WTC11 (cell line): ENCODE data around the gene SYT13. TPM values are rescaled to one million over a fixed set of nuclear protein-coding genes. Genes with fewer than 3 reads are reported as not detected.

Experiments used
- ATAC-seq: fragments of 200-7000 bp; cut with Tn5 transposase; 2 replicates; pipeline ENCODE4 v1.10.0; 2021; ENCODE audit warnings: mild to moderate bottlenecking, moderate library complexity
- CTCF ChIA-PET: fragments of 300-600 bp; sonication (Branson Sonifier 250); formaldehyde crosslinking; loops from one replicate; lab custom pipeline; 2021; ENCODE audit warnings: antibody characterized with exemption; lab: Charles Lee
- POLR2A ChIA-PET: fragments of 350-600 bp; sonication (Branson Sonifier 250); formaldehyde crosslinking; loops from one replicate; lab custom pipeline; 2021; ENCODE audit warnings: antibody characterized with exemption; lab: Charles Lee
- DNase-seq: peaks from one replicate; pipeline ENCODE4 v3.0.0; 2021; ENCODE audit warnings: low spot score
- H3K27ac Mint-ChIP-seq: 2 replicates; pipeline ENCODE4 v1.8.0; 2021; ENCODE audit warnings: mixed read lengths
- H3K27me3 Mint-ChIP-seq: 2 replicates; pipeline ENCODE4 v1.8.0; 2021; ENCODE audit warnings: low read depth, mild to moderate bottlenecking, moderate library complexity, mixed read lengths
- H3K36me3 Mint-ChIP-seq: 2 replicates; pipeline ENCODE4 v1.8.0; 2021; ENCODE audit warnings: mixed read lengths
- H3K4me1 Mint-ChIP-seq: 2 replicates; pipeline ENCODE4 v1.8.0; 2022; ENCODE audit warnings: mixed read lengths
- H3K4me3 Mint-ChIP-seq: 2 replicates; pipeline ENCODE4 v1.8.0; 2021; ENCODE audit warnings: mild to moderate bottlenecking, moderate library complexity, mixed read lengths
- H3K9me3 Mint-ChIP-seq: 2 replicates; pipeline ENCODE4 v1.8.0; 2021; ENCODE audit warnings: mixed read lengths
- AFF4 ChIP-seq: sonication (generic); formaldehyde crosslinking; IDR thresholded peaks from 2 replicates; pipeline ENCODE4 v1.8.1; 2023; ENCODE audit warnings: mild to moderate bottlenecking, missing genetic modification reagents, borderline replicate concordance
- ATF2 ChIP-seq: sonication (generic); formaldehyde crosslinking; IDR thresholded peaks from 2 replicates; pipeline ENCODE4 v1.8.1; 2022; ENCODE audit warnings: low read depth, missing genetic modification reagents, borderline replicate concordance
- ATF6 ChIP-seq: sonication (generic); formaldehyde crosslinking; IDR thresholded peaks from 2 replicates; pipeline ENCODE4 v1.8.1; 2023; ENCODE audit warnings: mild to moderate bottlenecking, missing genetic modification reagents
- EMX1 ChIP-seq: fragments of 250-450 bp; sonication (Bioruptor Pico); IDR thresholded peaks from 2 replicates; pipeline ENCODE4 v1.8.0; 2021; ENCODE audit warnings: mild to moderate bottlenecking
- IRF1 ChIP-seq: sonication (generic); formaldehyde crosslinking; IDR thresholded peaks from 2 replicates; pipeline ENCODE4 v1.8.0; 2023; ENCODE audit warnings: missing genetic modification reagents
- MAX ChIP-seq: sonication (generic); formaldehyde crosslinking; IDR thresholded peaks from 2 replicates; pipeline ENCODE4 v1.8.0; 2022; ENCODE audit warnings: mild to moderate bottlenecking, missing genetic modification reagents
- MLX ChIP-seq: sonication (generic); formaldehyde crosslinking; IDR thresholded peaks from 2 replicates; pipeline ENCODE4 v1.8.1; 2023; ENCODE audit warnings: mild to moderate bottlenecking, missing genetic modification reagents, moderate library complexity
- NR3C1 ChIP-seq: sonication (generic); formaldehyde crosslinking; conservative IDR thresholded peaks from 2 replicates; pipeline ENCODE4 v1.8.1; 2023; ENCODE audit warnings: low read depth, mild to moderate bottlenecking, missing genetic modification reagents
- TCF7 ChIP-seq: sonication (generic); formaldehyde crosslinking; IDR thresholded peaks from 2 replicates; pipeline ENCODE4 v1.8.0; 2022; ENCODE audit warnings: mild to moderate bottlenecking, low read depth, missing genetic modification reagents, moderate library complexity
- USF1 ChIP-seq: sonication (generic); formaldehyde crosslinking; IDR thresholded peaks from 2 replicates; pipeline ENCODE4 v1.8.0; 2022; ENCODE audit warnings: mild to moderate bottlenecking, missing genetic modification reagents
- ZNF263 ChIP-seq: sonication (generic); formaldehyde crosslinking; IDR thresholded peaks from 2 replicates; pipeline ENCODE4 v1.8.1; 2022; ENCODE audit warnings: low read depth, mild to moderate bottlenecking, moderate library complexity, missing genetic modification reagents
- ZNF281 ChIP-seq: sonication (generic); formaldehyde crosslinking; IDR thresholded peaks from 2 replicates; pipeline ENCODE4 v1.8.0; 2023; ENCODE audit warnings: mild to moderate bottlenecking, missing genetic modification reagents
- ZNF317 ChIP-seq: sonication (generic); formaldehyde crosslinking; IDR thresholded peaks from 2 replicates; pipeline ENCODE4 v1.8.1; 2023; ENCODE audit warnings: low read depth, mild to moderate bottlenecking, moderate library complexity, missing genetic modification reagents, borderline replicate concordance
- ZNF416 ChIP-seq: fragments of 250-450 bp; sonication (Bioruptor Pico); IDR thresholded peaks from 2 replicates; pipeline ENCODE4 v1.9.0; 2021; ENCODE audit warnings: mild to moderate bottlenecking, inconsistent platforms
- ZNF512 ChIP-seq: sonication (generic); formaldehyde crosslinking; IDR thresholded peaks from 2 replicates; pipeline ENCODE4 v1.8.1; 2022; ENCODE audit warnings: missing genetic modification reagents, borderline replicate concordance
- total RNA-seq: library from RNA; stranded (reverse); gene quantifications from 3 replicates; pipeline ENCODE4 v1.2.3, GENCODE V29; 2021

SYT13 gene
- total RNA-seq, 1 experiment from 2014 or later: 10.8 TPM

- TF ChIP-seq AFF4 (CRISPR knock-in tag) (no peak), NR3C1 (no peak), ZNF317 (CRISPR knock-in tag) (no peak)
Observed at GRCh38 chr11:45316258-45316657, 30.1 kb upstream of the SYT13 start (continued).

GRCh38 chr11:45314900-45315299 is 28.8 kb upstream of the SYT13 start:
- ChIA-PET POLR2A (no interaction called here), CTCF (interaction anchor here (2.5 kb wide), 1 partner anchor 16 kb away, joined by 10 read pairs; no protein-coding TSS in a partner anchor)
- ATAC-seq (0 out of 2 replicates have a peak, but pooled peaks have one; percentile 22), DNase-seq (no peak)
- H3K36me3 Mint-ChIP-seq: no peaks in the 10 kb centered on the region
- H3K9me3 Mint-ChIP-seq: no peaks in the 10 kb centered on the region
- H3K27me3 Mint-ChIP-seq: peaks cover 17% of the 10 kb centered on the region
- TF ChIP-seq MLX (CRISPR knock-in tag) (no peak), IRF1 (CRISPR knock-in tag) (no peak), ZNF512 (CRISPR knock-in tag) (no peak), MAX (CRISPR knock-in tag) (no peak), ATF2 (CRISPR knock-in tag) (no peak), ATF6 (CRISPR knock-in tag) (no peak), TCF7 (CRISPR knock-in tag) (no peak), USF1 (CRISPR knock-in tag) (no peak), ZNF281 (CRISPR knock-in tag) (no peak), ZNF317 (CRISPR knock-in tag) (no peak), AFF4 (CRISPR knock-in tag) (no peak), EMX1 (CRISPR knock-in tag) (no peak), ZNF263 (CRISPR knock-in tag) (no peak), ZNF416 (CRISPR knock-in tag) (no peak)
- H3K4me3 Mint-ChIP-seq: no peak overlapping the region
- H3K4me1 Mint-ChIP-seq: no peaks in the 10 kb centered on the region
- H3K27ac Mint-ChIP-seq: no peak overlapping the region
